Measurements from ENCODE around the gene DCUN1D2.
A peak's percentile ranks its signal among the peaks of the same experiment; 100 is the strongest.

DCUN1D2 gene

DNA sequence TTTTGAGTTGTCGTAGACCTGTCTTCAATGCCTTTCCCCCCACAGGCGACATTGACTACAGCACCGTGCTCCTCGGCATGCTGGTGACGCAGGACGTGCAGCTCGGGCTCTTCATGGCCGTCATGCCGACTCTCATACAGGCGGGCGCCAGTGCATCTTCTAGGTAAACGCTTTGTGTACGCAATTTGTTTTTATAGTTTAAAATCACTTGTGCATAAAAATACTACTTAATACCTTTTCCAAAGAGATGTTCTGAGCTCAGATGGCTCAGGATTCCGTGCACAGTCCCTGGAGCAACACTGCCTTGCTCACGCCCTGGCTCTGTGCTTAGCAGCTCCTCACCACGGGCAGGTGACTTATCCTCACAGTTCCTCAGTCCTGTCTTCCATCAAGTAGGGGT, 30.1 kb upstream of the DCUN1D2 start:
- no peak for DNase-seq (ENCODE audit: insufficient read length, low spot score)
- no peak for FAIRE-seq

DNA sequence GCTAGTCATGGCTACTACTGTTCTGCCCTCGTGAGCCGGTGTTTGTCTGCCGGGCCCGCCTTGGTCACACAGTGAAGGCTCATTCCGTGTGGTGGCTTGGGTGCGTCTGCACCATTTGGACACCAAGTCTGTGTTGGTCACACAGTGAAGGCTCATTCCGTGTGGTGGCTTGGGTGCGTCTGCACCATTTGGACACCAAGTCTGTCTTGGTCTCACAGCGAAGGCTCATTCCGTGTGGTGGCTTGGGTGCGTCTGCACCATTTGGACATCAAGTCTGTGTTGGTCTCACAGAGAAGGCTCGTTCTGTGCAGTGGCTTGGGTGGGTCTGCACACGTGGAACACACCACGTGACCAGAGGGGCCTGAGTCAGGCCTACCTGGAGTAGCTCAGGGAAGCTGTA, 29.0 kb upstream of the DCUN1D2 start:
- no peak for FAIRE-seq
- DNase-seq (ENCODE audit: insufficient read length, low spot score), result no peak

DNA sequence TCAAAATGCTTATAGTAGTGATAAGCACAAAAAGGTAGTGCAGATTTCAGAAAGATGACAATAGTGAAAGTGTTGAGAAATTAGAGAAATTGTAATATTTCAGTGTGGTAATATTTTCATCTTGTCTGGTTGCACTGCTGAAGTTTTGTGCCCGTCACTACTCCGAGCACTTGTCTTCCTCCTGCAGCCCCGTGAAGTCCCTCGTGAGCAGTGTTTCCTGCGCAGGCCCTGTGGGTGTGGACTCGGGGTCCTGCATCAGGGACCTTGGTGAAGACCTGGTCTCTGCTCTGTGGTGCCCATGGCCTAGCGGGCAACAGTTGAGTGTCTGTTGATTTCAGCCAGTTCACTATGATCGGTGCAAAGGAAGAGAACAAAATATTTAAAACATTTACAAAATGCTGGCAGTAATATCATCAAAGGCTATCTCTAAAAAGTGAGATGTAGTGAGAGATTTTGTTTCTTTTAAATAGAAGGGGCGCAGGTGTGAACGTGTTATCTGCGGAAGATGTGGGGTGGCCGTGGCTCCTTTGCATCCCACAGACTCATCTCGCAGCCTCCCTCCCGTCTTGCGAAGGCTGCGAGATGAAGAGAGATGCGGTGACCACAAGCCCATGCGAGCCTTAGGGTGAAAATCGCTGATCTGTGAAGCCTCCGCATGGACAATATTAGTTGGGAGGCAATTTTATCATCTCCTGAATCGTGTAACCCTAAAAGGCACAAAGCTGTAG, 27.7 kb upstream of the DCUN1D2 start:
- no peak for FAIRE-seq
- no peak for DNase-seq (ENCODE audit: insufficient read length, low spot score)

DNA sequence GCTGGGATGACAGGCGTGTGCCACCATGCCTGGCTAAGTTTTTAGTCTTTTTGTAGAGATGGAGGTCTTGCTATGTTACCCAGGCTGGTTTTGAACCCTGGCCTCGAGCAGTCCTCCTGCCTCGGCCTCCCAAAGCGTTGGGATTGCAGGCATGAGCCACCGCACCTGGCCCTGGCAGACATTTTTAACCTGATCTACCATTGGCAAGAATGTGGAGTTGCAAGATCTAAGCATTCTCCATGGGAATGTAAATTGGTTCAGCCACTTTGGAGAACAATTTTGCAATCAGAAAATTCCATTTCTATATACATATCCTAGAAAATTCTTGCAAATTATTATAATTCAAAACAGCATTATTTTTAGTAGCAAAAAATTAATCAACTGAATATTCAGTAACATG, 24.3 kb upstream of the DCUN1D2 start:
- DNase-seq (ENCODE audit: insufficient read length, low spot score) (no peak), FAIRE-seq (no peak)

DNA sequence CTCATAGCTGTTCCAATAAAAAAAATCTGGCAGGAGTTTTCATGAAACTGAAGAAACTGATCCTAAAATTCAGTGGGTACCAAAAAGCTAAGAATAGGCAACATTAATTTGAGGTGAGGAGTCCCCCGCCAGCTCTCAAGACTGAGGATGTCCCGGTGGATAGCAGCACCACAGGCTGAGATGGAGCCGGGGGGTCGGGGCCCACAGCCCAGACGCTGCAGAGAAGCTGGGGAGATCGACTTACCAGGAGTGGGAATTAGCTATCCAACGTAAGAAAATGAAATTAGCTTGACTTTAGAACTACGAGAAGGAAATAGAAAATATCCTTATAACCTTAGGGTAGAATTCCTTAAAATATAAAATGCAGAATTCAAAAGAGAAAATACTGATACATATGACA, 23.2 kb upstream of the DCUN1D2 start:
- no peak for FAIRE-seq
- DNase-seq (ENCODE audit: insufficient read length, low spot score), result no peak

DNA sequence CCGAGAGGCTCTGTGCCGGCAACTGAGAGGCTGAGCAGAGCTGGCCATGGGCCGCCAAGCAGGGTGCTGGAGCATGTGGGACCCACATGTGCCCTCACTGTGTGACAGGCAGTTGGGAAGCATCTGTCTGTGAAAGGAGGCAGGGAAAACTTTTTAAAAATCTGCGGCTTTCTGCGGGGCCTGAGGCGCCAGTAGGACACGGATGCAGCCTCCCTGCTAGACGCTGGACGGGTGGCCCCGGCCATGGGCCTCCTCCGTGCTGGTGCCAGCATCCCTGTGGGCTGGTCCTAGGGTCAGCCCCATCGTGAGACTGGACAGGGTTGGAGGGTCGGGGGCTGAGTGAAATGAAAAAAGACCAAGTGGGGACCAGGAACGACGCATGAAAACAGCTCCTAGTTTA, 20.9 kb upstream of the DCUN1D2 start:
- DNase-seq (ENCODE audit: insufficient read length, low spot score) (no peak), FAIRE-seq (no peak)

DNA sequence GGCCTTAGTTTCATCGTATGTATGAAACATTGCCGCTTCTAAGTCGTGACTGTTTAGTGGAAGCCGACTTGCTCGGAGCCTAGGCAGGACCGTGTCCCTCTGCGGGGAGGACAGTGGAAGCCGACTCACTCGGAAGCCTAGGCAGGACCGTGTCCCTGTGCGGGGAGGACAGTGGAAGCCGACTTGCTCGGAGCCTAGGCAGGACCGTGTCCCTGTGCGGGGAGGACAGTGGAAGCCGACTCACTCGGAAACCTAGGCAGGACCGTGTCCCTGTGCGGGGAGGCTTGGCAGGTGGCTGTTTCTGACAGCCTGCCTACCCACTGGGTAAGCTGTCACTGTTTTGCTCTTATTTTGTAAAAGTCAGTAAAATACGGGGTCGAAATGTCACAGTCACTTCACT, 20.4 kb upstream of the DCUN1D2 start:
- DNase-seq (ENCODE audit: insufficient read length, low spot score) (no peak), FAIRE-seq (no peak)

DNA sequence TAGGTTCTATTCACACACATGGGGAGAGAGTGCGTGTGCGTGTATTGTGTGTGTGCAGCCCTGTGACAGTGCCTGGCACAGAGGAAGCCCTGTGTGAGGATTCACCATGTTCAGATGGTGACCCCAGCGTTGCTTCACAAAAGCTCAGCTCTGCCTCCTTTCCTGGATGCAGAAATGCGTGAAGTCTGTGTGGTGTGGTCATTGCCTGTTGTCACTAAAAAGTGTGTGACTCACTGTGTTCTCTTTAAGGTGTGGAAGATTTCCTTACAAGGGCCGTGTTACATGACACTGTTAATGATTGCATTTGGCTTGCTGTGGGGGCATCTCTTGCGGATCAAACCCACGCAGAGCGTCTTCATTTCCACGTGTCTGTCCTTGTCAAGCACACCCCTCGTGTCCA, 19.5 kb upstream of the DCUN1D2 start:
- FAIRE-seq (no peak), DNase-seq (ENCODE audit: insufficient read length, low spot score) (no peak)

DNA sequence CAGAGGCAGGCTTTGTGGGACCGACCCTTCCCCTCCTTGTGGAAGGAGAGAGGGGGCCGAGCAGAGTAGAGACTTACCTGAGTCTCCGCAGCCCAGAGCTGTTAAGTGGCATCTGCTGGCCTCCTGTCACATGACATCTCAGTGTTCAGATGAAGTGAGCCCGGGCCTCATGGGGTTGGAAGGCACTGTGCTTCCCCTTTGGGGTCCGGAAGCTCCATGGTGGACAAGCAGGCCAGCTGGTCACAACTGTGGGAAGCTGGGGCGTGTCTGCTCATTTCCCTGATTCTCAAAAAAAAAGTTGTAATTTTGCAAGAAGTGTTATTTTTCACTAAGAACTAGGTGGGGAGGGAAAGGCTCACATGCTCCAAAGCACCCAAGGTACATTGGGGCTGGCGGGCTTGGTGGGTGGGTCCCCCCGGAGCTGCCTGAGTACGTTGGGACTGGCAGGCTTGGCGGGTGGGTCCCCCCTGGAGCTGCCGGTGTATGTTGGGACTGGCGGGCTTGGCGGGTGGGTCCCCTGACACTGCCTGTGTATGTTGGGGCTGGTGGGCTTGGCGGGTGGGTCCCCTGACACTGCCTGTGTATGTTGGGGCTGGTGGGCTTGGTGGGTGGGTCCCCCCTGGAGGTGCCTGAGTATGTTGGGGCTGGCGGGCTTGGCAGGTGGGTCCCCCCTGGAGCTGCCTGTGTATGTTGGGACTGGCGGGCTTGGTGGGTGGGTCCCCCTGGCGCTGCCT, 18.2 kb upstream of the DCUN1D2 start:
- FAIRE-seq (no peak), DNase-seq (ENCODE audit: insufficient read length, low spot score) (no peak)

DNA sequence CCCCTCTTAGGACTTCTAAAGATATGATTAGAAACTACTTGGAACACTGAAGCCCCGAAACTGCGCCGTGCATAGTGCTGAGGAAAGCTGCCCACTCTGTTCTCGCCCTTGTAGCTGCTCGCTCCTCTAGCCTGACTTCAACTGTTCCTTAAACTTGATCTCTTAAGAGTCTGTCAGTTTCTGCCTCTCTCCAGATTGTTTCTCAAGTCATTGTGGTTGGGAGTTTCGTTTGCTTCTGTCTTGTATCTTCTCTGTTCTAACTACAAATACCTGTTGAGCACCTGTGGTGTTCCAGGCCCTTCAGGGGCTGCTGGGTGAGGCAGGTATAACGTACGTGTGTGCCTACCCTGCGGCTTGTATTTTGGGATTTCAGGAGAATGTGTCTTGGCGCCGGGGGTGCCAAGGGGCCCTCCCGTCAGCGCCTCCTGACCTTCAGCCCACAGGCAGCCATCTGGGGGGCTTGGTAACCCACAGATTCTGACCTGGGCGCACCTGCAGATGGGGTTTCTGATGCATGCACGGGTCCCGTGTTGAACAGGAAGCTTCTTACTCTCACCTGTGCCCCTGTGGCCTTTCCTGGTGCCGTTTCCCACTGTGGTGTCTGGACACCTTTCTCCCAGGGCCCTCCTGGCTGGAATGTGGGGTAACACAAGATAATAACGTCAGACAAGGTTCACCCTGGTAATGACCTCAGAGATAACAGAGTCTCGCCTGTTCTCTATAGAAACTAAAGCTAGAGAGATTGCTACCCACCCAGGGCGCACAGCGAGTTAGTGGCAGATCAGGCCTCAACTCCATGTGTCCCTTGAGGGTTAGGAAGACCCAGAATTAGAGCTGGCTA, 17.2 kb upstream of the DCUN1D2 start:
- no peak for DNase-seq (ENCODE audit: insufficient read length, low spot score)
- FAIRE-seq, result no peak

DNA sequence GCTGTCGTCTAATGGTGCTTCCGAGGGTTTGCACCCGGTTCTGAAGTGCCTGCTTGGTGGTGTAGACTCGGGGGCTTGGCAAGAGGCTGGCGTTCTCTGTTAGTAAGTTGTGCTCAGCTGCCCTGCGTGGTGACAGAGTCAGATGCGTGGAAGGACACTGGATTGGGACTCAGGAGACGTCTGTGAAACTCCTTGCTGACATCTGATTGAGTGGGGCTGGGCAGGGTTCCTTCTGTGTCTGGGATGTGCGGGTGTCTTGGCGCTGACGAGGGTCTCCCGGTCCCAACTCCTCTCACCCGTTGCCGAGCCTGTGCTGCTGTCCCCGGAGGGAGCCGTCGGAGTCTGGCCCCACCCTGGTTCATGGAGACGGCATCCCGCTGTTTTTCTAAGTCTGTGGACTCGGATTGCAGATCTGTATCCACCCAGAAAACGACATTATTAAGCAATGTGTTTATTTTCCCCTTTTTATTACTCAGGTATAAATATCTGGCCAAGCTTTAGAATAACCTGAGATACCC, 16.4 kb upstream of the DCUN1D2 start:
- FAIRE-seq (no peak), DNase-seq (ENCODE audit: insufficient read length, low spot score) (no peak)

DNA sequence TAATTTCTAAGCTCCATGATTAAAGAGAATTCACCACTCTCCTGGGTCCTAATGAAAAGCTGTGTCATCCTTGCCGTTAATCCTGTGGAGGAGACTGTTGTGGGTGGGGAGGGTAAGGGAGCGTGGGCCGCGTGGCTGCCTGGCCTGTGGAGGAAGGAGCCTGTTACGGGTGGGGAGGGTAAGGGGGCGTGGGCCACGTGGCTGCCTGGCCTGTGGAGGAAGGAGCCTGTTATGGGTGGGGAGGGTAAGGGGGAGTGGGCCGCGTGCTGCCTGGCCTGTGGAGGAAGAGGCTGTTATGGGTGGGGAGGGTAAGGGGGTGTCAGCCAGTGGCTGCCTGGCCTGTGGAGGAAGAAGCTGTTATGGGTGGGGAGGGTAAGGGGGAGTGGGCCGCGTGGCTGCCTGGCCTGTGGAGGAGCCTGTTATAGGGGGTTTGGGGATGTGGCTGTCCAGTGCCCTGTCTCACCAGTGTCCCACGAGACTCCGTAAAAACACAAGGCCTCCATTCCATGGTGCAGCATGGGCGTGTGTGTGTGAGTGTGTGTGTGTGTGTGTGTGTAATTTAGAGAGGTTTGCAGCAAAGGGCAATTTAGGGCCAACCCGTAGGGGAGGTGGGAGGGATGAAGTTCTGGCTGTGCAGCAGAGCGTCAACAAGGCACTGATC, 15.6 kb upstream of the DCUN1D2 start:
- FAIRE-seq (no peak), DNase-seq (ENCODE audit: insufficient read length, low spot score) (no peak)

DNA sequence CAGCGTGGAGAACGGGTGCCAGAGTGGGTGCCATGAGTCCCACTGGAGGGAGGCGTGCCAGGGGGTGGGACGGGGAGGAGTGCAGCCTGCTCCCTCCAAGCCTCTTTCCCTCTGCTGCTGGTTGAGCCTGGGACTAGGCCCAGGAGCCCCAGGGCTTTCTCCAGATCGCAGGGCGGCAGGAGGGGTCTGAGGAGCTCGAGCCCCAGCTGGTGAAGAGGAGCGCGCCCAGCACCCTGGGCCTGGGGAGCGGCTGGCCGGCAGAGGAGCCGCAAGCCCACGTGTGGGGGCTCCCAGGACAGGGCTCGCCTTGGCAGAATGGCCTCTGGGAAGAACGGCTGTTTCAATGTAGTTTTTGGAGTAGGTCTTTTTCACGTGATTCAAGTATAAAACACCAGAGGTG, 12.2 kb upstream of the DCUN1D2 start:
- DNase-seq (ENCODE audit: insufficient read length, low spot score) (no peak), FAIRE-seq (no peak)

DNA sequence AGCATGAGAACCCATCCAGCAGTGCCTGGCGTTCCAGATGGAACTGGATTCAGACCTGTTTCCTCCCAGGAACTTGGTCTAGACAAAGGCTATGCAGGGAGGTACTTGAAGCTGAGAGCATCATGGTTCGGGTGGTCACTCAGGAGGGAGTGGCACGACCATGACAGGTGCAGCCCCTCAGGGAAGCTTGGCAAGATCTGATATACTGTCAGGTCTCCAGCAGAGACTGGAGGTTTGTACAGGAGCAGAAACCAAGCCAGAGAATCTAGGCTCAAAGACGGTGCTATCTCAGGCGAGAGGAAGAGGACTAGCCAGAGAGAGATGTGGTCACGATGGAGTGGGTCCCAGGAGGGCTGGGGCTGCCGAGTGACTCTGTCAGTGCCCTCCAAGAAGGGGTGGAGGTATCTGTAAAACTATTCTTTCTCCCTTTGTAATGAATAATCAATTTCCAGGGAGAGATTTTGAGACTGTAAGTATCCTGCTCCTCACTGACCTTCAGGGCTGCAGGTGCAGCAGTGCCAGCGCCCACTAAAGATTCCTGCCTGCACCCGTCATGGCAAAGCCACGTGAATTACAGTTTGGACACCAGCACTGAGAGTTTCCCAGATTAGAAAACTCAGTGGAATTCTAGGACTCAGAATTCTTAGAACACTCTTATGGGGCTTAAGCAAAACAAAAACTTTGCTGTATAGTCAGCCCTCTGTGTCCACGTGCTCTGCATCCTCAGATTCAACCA, 10.2 kb upstream of the DCUN1D2 start:
- FAIRE-seq, result no peak

DNA sequence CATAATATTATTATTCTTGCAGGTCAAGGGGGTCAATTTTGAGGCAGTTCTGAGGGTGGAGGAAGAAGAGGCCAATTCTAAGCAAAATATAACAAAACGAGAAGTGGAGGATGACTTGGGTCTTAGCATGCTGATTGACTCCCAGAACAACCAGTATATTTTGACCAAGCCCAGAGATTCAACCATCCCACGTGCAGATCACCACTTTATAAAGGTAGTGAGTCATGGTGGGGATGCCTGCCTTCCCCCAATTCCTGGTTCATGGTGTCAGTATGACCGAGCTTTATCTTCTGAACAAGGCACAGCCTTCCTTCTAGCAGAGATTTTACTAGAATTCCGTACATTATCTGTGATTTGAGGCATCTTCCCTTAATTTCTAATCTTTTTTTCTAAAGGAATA, 9.4 kb upstream of the DCUN1D2 start:
- FAIRE-seq (no peak), DNase-seq (ENCODE audit: insufficient read length, low spot score) (no peak)

More for the DNA sequence above, 10.2 kb upstream of the DCUN1D2 start:
- no peak for DNase-seq (ENCODE audit: insufficient read length, low spot score)

DNA sequence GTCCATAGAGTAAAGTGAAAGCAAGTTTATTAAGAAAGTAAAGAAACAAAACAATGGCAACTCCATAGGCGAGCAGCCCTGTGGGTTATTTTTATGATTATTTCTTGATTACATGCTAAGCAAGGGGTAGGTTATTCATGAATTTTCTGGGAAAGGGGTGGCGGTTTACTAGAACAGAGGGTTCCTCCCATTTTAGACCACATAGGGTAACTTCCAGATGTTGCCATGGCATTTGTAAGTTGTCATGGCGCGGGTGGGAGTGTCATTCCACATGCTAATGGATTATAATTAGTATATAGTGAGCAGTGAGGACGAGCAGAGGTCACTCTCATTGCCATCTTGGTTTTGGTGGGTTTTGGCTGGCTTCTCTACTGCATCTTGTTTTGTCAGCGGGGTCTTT, 8.4 kb upstream of the DCUN1D2 start:
- FAIRE-seq (no peak), DNase-seq (ENCODE audit: insufficient read length, low spot score) (no peak)

DNA sequence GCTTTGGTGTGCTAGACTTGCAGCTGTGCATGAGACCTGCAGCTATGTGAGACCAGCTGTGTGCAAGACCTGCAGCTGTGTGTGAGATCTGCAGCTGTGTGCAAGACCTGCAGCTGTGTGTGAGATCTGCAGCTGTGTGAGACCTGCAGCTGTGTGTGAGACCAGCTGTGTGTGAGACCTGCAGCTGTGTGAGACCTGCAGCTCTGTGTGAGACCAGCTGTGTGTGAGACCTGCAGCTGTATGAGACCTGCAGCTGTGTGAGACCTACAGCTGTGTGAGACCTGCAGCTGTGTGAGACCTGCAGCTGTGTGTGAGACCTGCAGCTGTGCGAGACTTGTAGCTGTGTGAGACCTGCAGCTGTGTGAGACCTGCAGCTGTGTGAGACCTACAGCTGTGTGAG, 6.7 kb upstream of the DCUN1D2 start:
- DNase-seq (ENCODE audit: insufficient read length, low spot score) (no peak), FAIRE-seq (peak; percentile 26)

DNA sequence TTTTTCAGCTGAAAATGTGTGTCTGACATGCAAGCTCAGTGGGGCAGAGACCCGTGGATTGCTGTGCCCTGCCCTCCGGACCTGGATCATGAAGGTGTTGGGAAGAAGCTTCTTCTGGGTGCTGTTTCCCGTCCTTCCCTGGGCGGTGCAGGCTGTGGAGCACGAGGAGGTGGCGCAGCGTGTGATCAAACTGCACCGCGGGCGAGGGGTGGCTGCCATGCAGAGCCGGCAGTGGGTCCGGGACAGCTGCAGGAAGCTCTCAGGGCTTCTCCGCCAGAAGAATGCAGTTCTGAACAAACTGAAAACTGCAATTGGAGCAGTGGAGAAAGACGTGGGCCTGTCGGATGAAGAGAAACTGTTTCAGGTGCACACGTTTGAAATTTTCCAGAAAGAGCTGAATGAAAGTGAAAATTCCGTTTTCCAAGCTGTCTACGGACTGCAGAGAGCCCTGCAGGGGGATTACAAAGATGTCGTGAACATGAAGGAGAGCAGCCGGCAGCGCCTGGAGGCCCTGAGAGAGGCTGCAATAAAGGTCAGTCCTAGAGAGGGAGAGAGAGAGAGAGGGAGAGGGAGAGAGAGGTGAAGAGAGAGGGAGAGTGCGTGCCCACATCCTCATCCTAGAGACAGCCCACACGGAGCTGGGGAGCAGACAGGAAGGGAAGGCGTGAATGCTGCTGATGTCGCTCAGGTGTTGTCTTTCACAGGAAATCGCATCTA, 5.1 kb upstream of the DCUN1D2 start:
- DNase-seq (ENCODE audit: insufficient read length, low spot score) (no peak), FAIRE-seq (no peak)

DNA sequence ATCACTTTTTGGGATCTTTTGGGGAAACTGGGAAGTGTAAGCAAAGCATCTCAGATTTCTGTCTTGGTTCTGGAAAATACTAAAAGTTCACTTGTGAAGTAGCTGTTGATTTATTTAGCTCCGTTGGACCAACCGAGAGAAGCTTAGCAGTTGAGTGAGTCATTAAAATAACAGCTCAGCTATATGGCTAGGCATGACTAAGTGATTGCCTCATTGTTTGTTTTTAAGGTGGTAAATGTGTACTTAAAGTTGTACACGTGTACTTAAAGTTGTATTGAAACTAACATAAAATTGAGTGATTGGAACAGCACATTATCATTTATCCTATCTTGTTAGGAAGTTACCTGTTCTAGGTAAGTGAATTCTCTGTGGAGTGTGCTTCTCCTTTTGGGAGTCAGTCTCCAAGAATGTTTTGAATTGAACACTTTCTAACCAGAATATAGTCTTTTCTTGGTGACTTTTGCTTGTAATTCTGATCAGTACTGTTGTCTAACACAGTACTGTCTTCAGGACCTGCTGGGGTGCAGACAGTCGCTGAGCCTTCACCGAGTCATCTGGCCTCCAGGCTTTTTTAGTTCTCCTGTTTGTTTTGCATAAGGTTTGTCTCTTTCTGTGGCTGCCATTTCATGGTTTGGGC, 2.9 kb upstream of the DCUN1D2 start:
- no peak for FAIRE-seq

More for the DNA sequence above, 2.9 kb upstream of the DCUN1D2 start:
- peak; percentile 68 for DNase-seq (ENCODE audit: insufficient read length, low spot score)
